Measurements from ENCODE around the gene PIBF1. TPM values are rescaled to one million over a fixed set of nuclear protein-coding genes. Genes with fewer than 3 reads are reported as not detected.

PIBF1 gene
- total and polyA plus RNA-seq, 2 of the 4 experiments (the other 2 are of a cell fraction): 5.1 to 13.3 TPM

DNA sequence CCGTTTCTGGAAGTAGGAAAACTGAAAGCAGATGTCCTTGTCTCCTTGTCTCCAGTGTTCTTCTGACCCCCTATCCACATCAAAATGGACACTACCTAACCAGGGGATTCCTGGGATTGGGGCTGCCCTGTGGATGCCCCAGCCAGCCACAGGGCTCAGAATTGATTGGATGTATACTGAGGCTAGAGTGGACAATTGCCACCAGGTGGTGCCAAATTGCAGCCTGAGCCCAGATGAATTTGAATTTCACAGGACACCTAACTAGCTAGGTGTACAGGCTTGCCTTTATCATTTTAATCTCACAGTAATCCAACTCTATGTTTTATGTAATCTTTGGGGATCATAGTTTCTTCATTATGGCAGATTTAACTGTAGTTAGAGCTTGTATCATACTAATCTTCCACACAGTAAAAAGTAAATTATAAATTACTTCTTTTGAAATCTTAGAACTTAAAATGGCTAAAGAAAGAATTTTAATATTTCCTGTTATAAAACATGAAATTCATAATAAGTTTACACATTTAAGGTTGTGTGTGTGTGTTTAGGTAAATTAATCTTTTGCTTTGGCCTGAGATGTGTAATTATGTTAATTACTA lies 58.0 kb downstream of the PIBF1 start:
- ATAC-seq (ENCODE audit: low read depth) (peak; percentile 87), DNase-seq (peak; percentile 42)
- WGBS, 2 experiments (ENCODE audit: extremely low coverage in 2 of 2, insufficient read length in 1 of 2): no CpG with 5 or more reads among the region's 1 CpG
- Histone ChIP-seq H3K4me1 (ENCODE audit: control insufficient read depth, insufficient read depth, low read length) (no peaks in the 10 kb centered on the region), H3K27ac (ENCODE audit: insufficient read depth, low read length) (no peak overlapping the region), H3K56ac (ENCODE audit: extremely low read depth, insufficient read depth, low read length) (no peak overlapping the region), H3K9ac (ENCODE audit: low read depth, low read length) (no peak overlapping the region), H2AK5ac (ENCODE audit: low read depth, low read length) (no peak overlapping the region), H4K5ac (ENCODE audit: low read depth, low read length) (no peak overlapping the region), H3K9me3 (ENCODE audit: control insufficient read depth, insufficient read depth, low read length) (no peaks in the 10 kb centered on the region), H3K27me3 (ENCODE audit: control insufficient read depth, insufficient read depth, low read length) (no peaks in the 10 kb centered on the region), H4K91ac (ENCODE audit: insufficient read depth, low read depth, low read length) (no peak overlapping the region), H3K79me1 (ENCODE audit: low read depth in 1 of 2, low read length in 2 of 2) (no peaks in the 10 kb centered on the region), H2BK15ac (ENCODE audit: low read depth, low read length) (no peak overlapping the region), H4K8ac (ENCODE audit: low read depth in 2 of 2, low read length in 2 of 2) (no peak overlapping the region), H3K4me3 (ENCODE audit: insufficient read depth, low read depth, low read length) (no peak overlapping the region), H3K4ac (ENCODE audit: low read depth, low read length) (no peak overlapping the region), H2AFZ (replicated peaks; ENCODE audit: low read length, poor library complexity) (no peak overlapping the region), H3K36me3 (ENCODE audit: control insufficient read depth, insufficient read depth, low read length) (peaks cover 7% of the 10 kb centered on the region), H3K4me2 (ENCODE audit: low read depth, low read length) (no peak overlapping the region), H3K18ac (ENCODE audit: low read depth, low read length) (no peak overlapping the region), H3K23ac (ENCODE audit: low read depth, low read length) (no peak overlapping the region), H2AK9ac (replicated peaks; ENCODE audit: low read depth, low read length, poor library complexity) (no peak overlapping the region), H2BK5ac (ENCODE audit: low read depth, low read length, poor library complexity, severe bottlenecking) (no peak overlapping the region), H3K14ac (replicated peaks; ENCODE audit: low read depth, low read length) (no peak overlapping the region), H2BK120ac (ENCODE audit: low read depth, low read length) (no peak overlapping the region), H4K20me1 (ENCODE audit: insufficient read depth, low read length) (no peaks in the 10 kb centered on the region), H3K9me1 (ENCODE audit: insufficient read depth, low read length) (no peaks in the 10 kb centered on the region), H2BK20ac (ENCODE audit: low read depth, low read length) (no peak overlapping the region)
- dilution Hi-C loops (cut with HindIII; ENCODE audit: low sequenced_read_pairs, unreplicated experiment) (no loop called here), intact Hi-C loops (cut with micrococcal nuclease) (loop anchor here (1.0 to 2.0 kb wide), 2 partner anchors 217 to 868 kb away; no protein-coding TSS in a partner anchor), in situ Hi-C loops (cut with MboI; ENCODE audit: low sequenced_read_pairs) (no loop called here)
- POLR2A ChIA-PET (ENCODE audit: unreplicated experiment): no interaction called here
- TF ChIP-seq, protein P1, sequence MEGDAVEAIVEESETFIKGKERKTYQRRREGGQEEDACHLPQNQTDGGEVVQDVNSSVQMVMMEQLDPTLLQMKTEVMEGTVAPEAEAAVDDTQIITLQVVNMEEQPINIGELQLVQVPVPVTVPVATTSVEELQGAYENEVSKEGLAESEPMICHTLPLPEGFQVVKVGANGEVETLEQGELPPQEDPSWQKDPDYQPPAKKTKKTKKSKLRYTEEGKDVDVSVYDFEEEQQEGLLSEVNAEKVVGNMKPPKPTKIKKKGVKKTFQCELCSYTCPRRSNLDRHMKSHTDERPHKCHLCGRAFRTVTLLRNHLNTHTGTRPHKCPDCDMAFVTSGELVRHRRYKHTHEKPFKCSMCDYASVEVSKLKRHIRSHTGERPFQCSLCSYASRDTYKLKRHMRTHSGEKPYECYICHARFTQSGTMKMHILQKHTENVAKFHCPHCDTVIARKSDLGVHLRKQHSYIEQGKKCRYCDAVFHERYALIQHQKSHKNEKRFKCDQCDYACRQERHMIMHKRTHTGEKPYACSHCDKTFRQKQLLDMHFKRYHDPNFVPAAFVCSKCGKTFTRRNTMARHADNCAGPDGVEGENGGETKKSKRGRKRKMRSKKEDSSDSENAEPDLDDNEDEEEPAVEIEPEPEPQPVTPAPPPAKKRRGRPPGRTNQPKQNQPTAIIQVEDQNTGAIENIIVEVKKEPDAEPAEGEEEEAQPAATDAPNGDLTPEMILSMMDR (conservative IDR thresholded peaks at IDR 0.05; ENCODE audit: low read depth, low read length): peak; percentile 59
- no peak for TF ChIP-seq RFX5 (IDR thresholded peaks at IDR 0.05; ENCODE audit: low read depth, low read length)
- TF ChIP-seq SMC3 (IDR thresholded peaks at IDR 0.05; ENCODE audit: low read depth, low read length): peak; percentile 74
- peak; percentile 79 for TF ChIP-seq RAD21 (IDR thresholded peaks at IDR 0.05; ENCODE audit: low read length)
- no peak for TF ChIP-seq BHLHE40 (IDR thresholded peaks at IDR 0.05; ENCODE audit: low read depth, low read length)
- TF ChIP-seq ELK1 (IDR thresholded peaks at IDR 0.05; ENCODE audit: borderline replicate concordance, low read depth, low read length): no peak
- TF ChIP-seq, protein P2, sequence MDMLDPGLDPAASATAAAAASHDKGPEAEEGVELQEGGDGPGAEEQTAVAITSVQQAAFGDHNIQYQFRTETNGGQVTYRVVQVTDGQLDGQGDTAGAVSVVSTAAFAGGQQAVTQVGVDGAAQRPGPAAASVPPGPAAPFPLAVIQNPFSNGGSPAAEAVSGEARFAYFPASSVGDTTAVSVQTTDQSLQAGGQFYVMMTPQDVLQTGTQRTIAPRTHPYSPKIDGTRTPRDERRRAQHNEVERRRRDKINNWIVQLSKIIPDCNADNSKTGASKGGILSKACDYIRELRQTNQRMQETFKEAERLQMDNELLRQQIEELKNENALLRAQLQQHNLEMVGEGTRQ (IDR thresholded peaks at IDR 0.05; ENCODE audit: low read depth, low read length): no peak
- BruUV-seq (replicated peaks): no TSS peak
- CTCF ChIA-PET: interaction anchor here (0.5 to 0.8 kb wide), 3 partner anchors 10 to 434 kb away, joined by 3 to 5 read pairs (median 3); no protein-coding TSS in a partner anchor

Measured in IMR-90 (cell line).